ENCODE data around the gene TST.
A peak's percentile ranks its signal among the peaks of the same experiment; 100 is the strongest.

The TST gene

GRCh38 chr22:37019309-37020191, at the start of gene TST, which contains the start of gene MPST:
TST (minus strand) TSS chr22:37019447; CDS start chr22:37018732, 715 bp downstream.
MPST (plus strand) TSS chr22:37019742; CDS start chr22:37019837, 95 bp downstream.
- DNase-seq (ENCODE audit: low read depth), result peak; percentile 9

- no peak for DNase-seq (ENCODE audit: low read depth)
These were observed 49.6 kb upstream of the TST start for GRCh38 chr22:37068859-37069258.

- no peak for DNase-seq (ENCODE audit: low read depth)
These were observed 48.2 kb upstream of the TST start for GRCh38 chr22:37067428-37067827.

- DNase-seq (ENCODE audit: low read depth), result no peak
These were observed 46.7 kb upstream of the TST start for GRCh38 chr22:37065961-37066360.

GRCh38 chr22:37065180-37065579, 45.9 kb upstream of the TST start:
- no peak for DNase-seq (ENCODE audit: low read depth)

GRCh38 chr22:37064553-37064952, 45.3 kb upstream of the TST start:
- no peak for DNase-seq (ENCODE audit: low read depth)

GRCh38 chr22:37063431-37064420, 44.5 kb upstream of the TST start:
- DNase-seq (ENCODE audit: low read depth), result no peak

- no peak for DNase-seq (ENCODE audit: low read depth)
These were observed 43.6 kb upstream of the TST start for GRCh38 chr22:37062702-37063381.

- DNase-seq (ENCODE audit: low read depth), result no peak
These were observed 43.1 kb upstream of the TST start for GRCh38 chr22:37062376-37062675.

- DNase-seq (ENCODE audit: low read depth), result no peak
These were observed 42.5 kb upstream of the TST start for GRCh38 chr22:37061611-37062375.

- no peak for DNase-seq (ENCODE audit: low read depth)
These were observed 41.8 kb upstream of the TST start for GRCh38 chr22:37060801-37061610.

- DNase-seq (ENCODE audit: low read depth), result no peak
These were observed 40.7 kb upstream of the TST start for GRCh38 chr22:37059876-37060449.

GRCh38 chr22:37058917-37059701, 39.9 kb upstream of the TST start:
- no peak for DNase-seq (ENCODE audit: low read depth)

GRCh38 chr22:37057796-37058510, 38.7 kb upstream of the TST start:
- no peak for DNase-seq (ENCODE audit: low read depth)

GRCh38 chr22:37057226-37057625, 38.0 kb upstream of the TST start:
- DNase-seq (ENCODE audit: low read depth), result no peak

- DNase-seq (ENCODE audit: low read depth), result no peak
These were observed 37.0 kb upstream of the TST start for GRCh38 chr22:37056246-37056645.

- no peak for DNase-seq (ENCODE audit: low read depth)
These were observed 35.5 kb upstream of the TST start for GRCh38 chr22:37054600-37055365.

GRCh38 chr22:37054056-37054395, 34.8 kb upstream of the TST start:
- DNase-seq (ENCODE audit: low read depth), result no peak
